ENCODE data around the gene TBC1D9. TPM values are rescaled to one million over a fixed set of nuclear protein-coding genes. Genes with fewer than 3 reads are reported as not detected.
A peak's percentile ranks its signal among the peaks of the same experiment; 100 is the strongest.

TBC1D9 gene
- polyA plus RNA-seq, 1 donor (not counting 4 experiments of a cell fraction or from before 2014, with no cell fraction given), result 11.6 TPM

DNA sequence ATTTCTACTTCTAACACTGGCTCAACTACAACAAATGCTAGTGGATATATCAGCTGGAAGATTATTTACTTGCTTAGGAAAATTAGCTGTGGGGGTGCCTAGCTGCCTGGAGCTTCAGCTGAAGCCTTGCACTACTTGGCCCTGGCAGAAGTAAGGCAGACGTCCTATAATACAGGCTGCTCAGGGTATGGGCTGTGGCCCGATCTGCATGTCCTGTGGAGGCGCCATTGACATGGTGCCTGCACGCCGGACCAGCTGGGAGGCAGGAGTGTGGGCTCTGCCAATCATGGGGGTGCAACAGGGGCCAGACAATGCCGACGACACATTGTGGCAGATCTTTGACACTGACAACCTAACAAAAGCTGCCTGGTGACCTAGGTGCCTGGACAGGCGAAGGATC, 155.8 kb downstream of the TBC1D9 start:
- no peak overlapping the region for H3K27ac ChIP-seq (ENCODE audit: control insufficient read depth, insufficient read depth, low read length)
- no peak overlapping the region for H3K4me3 ChIP-seq (ENCODE audit: control insufficient read depth in 2 of 3, extremely low read depth in 1 of 3, insufficient read depth in 2 of 3, low read depth in 1 of 3, low read length in 3 of 3)
- no peaks in the 10 kb centered on the region for H3K9me1 ChIP-seq (ENCODE audit: control insufficient read depth, extremely low read depth, insufficient read depth, low read length)
- TF ChIP-seq EZH2 (IDR thresholded peaks at IDR 0.05; ENCODE audit: low read length), result no peak
- TF ChIP-seq, protein P1, sequence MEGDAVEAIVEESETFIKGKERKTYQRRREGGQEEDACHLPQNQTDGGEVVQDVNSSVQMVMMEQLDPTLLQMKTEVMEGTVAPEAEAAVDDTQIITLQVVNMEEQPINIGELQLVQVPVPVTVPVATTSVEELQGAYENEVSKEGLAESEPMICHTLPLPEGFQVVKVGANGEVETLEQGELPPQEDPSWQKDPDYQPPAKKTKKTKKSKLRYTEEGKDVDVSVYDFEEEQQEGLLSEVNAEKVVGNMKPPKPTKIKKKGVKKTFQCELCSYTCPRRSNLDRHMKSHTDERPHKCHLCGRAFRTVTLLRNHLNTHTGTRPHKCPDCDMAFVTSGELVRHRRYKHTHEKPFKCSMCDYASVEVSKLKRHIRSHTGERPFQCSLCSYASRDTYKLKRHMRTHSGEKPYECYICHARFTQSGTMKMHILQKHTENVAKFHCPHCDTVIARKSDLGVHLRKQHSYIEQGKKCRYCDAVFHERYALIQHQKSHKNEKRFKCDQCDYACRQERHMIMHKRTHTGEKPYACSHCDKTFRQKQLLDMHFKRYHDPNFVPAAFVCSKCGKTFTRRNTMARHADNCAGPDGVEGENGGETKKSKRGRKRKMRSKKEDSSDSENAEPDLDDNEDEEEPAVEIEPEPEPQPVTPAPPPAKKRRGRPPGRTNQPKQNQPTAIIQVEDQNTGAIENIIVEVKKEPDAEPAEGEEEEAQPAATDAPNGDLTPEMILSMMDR (optimal IDR thresholded peaks at IDR 0.05 in 1 of 3, IDR thresholded peaks at IDR 0.05 in 1 of 3, conservative IDR thresholded peaks at IDR 0.05 in 1 of 3; ENCODE audit: extremely low read depth in 1 of 3, insufficient read depth in 2 of 3, low read length in 3 of 3), result no peak
- no peak overlapping the region for H3K9ac ChIP-seq (ENCODE audit: control insufficient read depth, extremely low read depth, insufficient read depth, low read length)
- DNase-seq (ENCODE audit: low read depth, low spot score), result no peak
- no peaks in the 10 kb centered on the region for H3K36me3 ChIP-seq (ENCODE audit: control insufficient read depth in 2 of 2, extremely low read depth in 1 of 2, insufficient read depth in 2 of 2, low read length in 2 of 2)
- dilution Hi-C loops (cut with MboI; ENCODE audit: extremely low pct_ligation_motif_present, low sequenced_read_pairs), result no loop called here
- no peaks in the 10 kb centered on the region for H4K20me1 ChIP-seq (ENCODE audit: control insufficient read depth, extremely low read depth, insufficient read depth, low read length)
- H3K4me2 ChIP-seq (ENCODE audit: control insufficient read depth, extremely low read depth, insufficient read depth, low read depth, low read length), result no peak overlapping the region
- FAIRE-seq, result no peak
- no peaks in the 10 kb centered on the region for H3K4me1 ChIP-seq (ENCODE audit: control insufficient read depth, extremely low read depth, insufficient read depth, low read length)
- H3K27me3 ChIP-seq (ENCODE audit: control insufficient read depth, extremely low read depth, insufficient read depth, low read length), result no peaks in the 10 kb centered on the region
- no peaks in the 10 kb centered on the region for H3K9me3 ChIP-seq (ENCODE audit: control insufficient read depth, low read depth, low read length)
- no peaks in the 10 kb centered on the region for H3K79me2 ChIP-seq (ENCODE audit: control insufficient read depth, insufficient read depth, low read length)
- H2AFZ ChIP-seq (ENCODE audit: control insufficient read depth, low read length), result no peak overlapping the region

DNA sequence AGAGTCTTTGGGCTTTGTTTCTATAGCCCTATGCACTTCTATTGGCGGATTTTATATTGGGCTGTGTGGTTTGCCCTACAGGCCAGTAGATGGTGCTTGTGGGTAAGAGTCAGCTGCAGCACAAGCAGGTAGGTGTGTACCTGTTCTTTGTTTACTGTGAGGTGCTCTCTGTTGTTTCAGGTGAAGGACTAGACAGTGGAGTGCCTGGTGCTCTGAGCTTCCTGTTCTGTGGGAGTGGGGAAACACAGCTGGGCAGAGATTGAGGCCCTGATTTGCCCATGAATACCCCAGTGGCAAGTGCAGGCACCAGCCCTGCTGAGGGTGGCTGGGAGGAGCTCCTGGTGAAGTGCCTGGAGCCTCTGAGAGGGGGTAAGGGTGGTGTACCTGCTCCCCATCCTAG, 161.1 kb downstream of the TBC1D9 start:
- Histone ChIP-seq H3K4me3 (ENCODE audit: control insufficient read depth in 2 of 3, extremely low read depth in 1 of 3, insufficient read depth in 2 of 3, low read depth in 1 of 3, low read length in 3 of 3) (no peak overlapping the region), H3K4me1 (ENCODE audit: control insufficient read depth, extremely low read depth, insufficient read depth, low read length) (no peaks in the 10 kb centered on the region), H3K9me1 (ENCODE audit: control insufficient read depth, extremely low read depth, insufficient read depth, low read length) (no peaks in the 10 kb centered on the region), H3K9ac (ENCODE audit: control insufficient read depth, extremely low read depth, insufficient read depth, low read length) (no peak overlapping the region), H3K9me3 (ENCODE audit: control insufficient read depth, low read depth, low read length) (no peaks in the 10 kb centered on the region), H3K79me2 (ENCODE audit: control insufficient read depth, insufficient read depth, low read length) (no peaks in the 10 kb centered on the region), H4K20me1 (ENCODE audit: control insufficient read depth, extremely low read depth, insufficient read depth, low read length) (no peaks in the 10 kb centered on the region), H2AFZ (ENCODE audit: control insufficient read depth, low read length) (no peak overlapping the region), H3K4me2 (ENCODE audit: control insufficient read depth, extremely low read depth, insufficient read depth, low read depth, low read length) (no peak overlapping the region), H3K27me3 (ENCODE audit: control insufficient read depth, extremely low read depth, insufficient read depth, low read length) (no peaks in the 10 kb centered on the region), H3K36me3 (ENCODE audit: control insufficient read depth in 2 of 2, extremely low read depth in 1 of 2, insufficient read depth in 2 of 2, low read length in 2 of 2) (no peaks in the 10 kb centered on the region), H3K27ac (ENCODE audit: control insufficient read depth, insufficient read depth, low read length) (no peak overlapping the region)
- TF ChIP-seq, protein P1 (optimal IDR thresholded peaks at IDR 0.05 in 1 of 3, IDR thresholded peaks at IDR 0.05 in 1 of 3, conservative IDR thresholded peaks at IDR 0.05 in 1 of 3; ENCODE audit: extremely low read depth in 1 of 3, insufficient read depth in 2 of 3, low read length in 3 of 3), result peak; percentile 71 to 81 (median 78)
- TF ChIP-seq EZH2 (IDR thresholded peaks at IDR 0.05; ENCODE audit: low read length), result no peak
- dilution Hi-C loops (cut with MboI; ENCODE audit: extremely low pct_ligation_motif_present, low sequenced_read_pairs), result no loop called here
- no peak for DNase-seq (ENCODE audit: low read depth, low spot score)
- peak; percentile 70 for FAIRE-seq
